ENCODE data around the gene CPB2. TPM values are rescaled to one million over a fixed set of nuclear protein-coding genes. Genes with fewer than 3 reads are reported as not detected.
A peak's percentile ranks its signal among the peaks of the same experiment; 100 is the strongest.

CPB2 gene
- total and polyA plus RNA-seq, 2 of the 8 experiments (the other 6 are each of a cell fraction or from before 2014, with no cell fraction given) = not detected

- Histone ChIP-seq H4K8ac (ENCODE audit: extremely low read depth, insufficient read depth, low read length) (no peak overlapping the region), H3K79me2 (ENCODE audit: control insufficient read depth in 1 of 2, insufficient read depth in 2 of 2, low read length in 2 of 2) (peaks cover 0 to 30% of the 10 kb centered on the region in 2 experiments; a peak in 2 of 4 replicates), H2BK20ac (ENCODE audit: low read length) (no peak overlapping the region), H3K4me3 (ENCODE audit: extremely low read depth in 1 of 4, insufficient read depth in 2 of 4, low read depth in 3 of 4, low read length in 4 of 4) (no peak overlapping the region), H2BK5ac (ENCODE audit: low read depth, low read length) (no peak overlapping the region), H3K36me3 (ENCODE audit: control insufficient read depth in 2 of 4, insufficient read depth in 4 of 4, low read length in 3 of 4) (peaks cover 0 to 2% (median 0%) of the 10 kb centered on the region in 4 experiments; a peak in 1 of 8 replicates), H3K9ac (replicated peaks in 1 of 4; ENCODE audit: extremely low read depth in 1 of 4, low read depth in 3 of 4, low read length in 3 of 4) (no peak overlapping the region; a peak in 1 of 7 replicates), H3K56ac (replicated peaks; ENCODE audit: insufficient read length, low read depth, low read length) (no peak overlapping the region), H2BK12ac (ENCODE audit: low read depth, low read length) (no peak overlapping the region), H3K14ac (ENCODE audit: insufficient read length) (no peak overlapping the region), H3K79me1 (ENCODE audit: low read depth, low read length) (peaks cover 2% of the 10 kb centered on the region; the same call in 1 of the 2 replicates), H2BK120ac (replicated peaks; ENCODE audit: low read depth, low read length) (no peak overlapping the region), H3K4ac (replicated peaks; ENCODE audit: insufficient read length, low read depth, low read length) (no peak overlapping the region), H3K4me1 (replicated peaks in 1 of 4; ENCODE audit: control insufficient read depth in 3 of 4, insufficient read depth in 4 of 4, low read length in 3 of 4) (no peaks in the 10 kb centered on the region), H3K27me3 (replicated peaks in 1 of 4; ENCODE audit: control insufficient read depth in 3 of 4, extremely low read depth in 1 of 4, insufficient read depth in 3 of 4, low read length in 3 of 4) (no peaks in the 10 kb centered on the region), H3K23ac (ENCODE audit: insufficient read length) (no peak overlapping the region), H2BK15ac (ENCODE audit: low read length) (no peak overlapping the region), H3K9me3 (ENCODE audit: insufficient read depth in 2 of 2, low read depth in 1 of 2, low read length in 1 of 2) (no peaks in the 10 kb centered on the region), H3K4me2 (ENCODE audit: insufficient read depth in 1 of 2, low read depth in 2 of 2, low read length in 2 of 2) (no peak overlapping the region), H3K18ac (ENCODE audit: extremely low read depth, low read length) (no peak overlapping the region), H4K5ac (ENCODE audit: insufficient read length, low read depth, low read length) (no peak overlapping the region), H3K27ac (ENCODE audit: low read depth, low read length) (no peak overlapping the region), H2AFZ (ENCODE audit: low read length) (no peak overlapping the region), H4K91ac (replicated peaks; ENCODE audit: insufficient read length, low read length) (no peak overlapping the region), H4K20me1 (replicated peaks in 1 of 2; ENCODE audit: control insufficient read depth in 1 of 2, insufficient read depth in 2 of 2, low read length in 2 of 2) (peaks cover 0 to 2% of the 10 kb centered on the region in 2 experiments), H3K23me2 (ENCODE audit: low read depth, low read length) (no peaks in the 10 kb centered on the region), H2AK5ac (ENCODE audit: low read depth, low read length) (no peak overlapping the region)
- 97 to 100% methylated on average over 1 to 4 of the region's 4 CpGs for WGBS, 2 experiments (ENCODE audit: extremely low coverage in 1 of 2, insufficient coverage in 1 of 2, insufficient read length in 1 of 2, insufficient replicate concordance in 2 of 2, low coverage in 1 of 2, low lambda C conversion rate in 2 of 2, missing lambda C conversion rate in 1 of 2)
- DNase-seq (ENCODE audit: low read depth in 1 of 2, low spot score in 2 of 2) (no peak), FAIRE-seq (no peak)
- POLR2A ChIA-PET (ENCODE audit: partially characterized antibody) = interaction anchor here (0.7 kb wide), 1 partner anchor 53 kb away, joined by 3 read pairs; no protein-coding TSS in a partner anchor
- CTCF ChIA-PET (ENCODE audit: partially characterized antibody) = interaction anchor here (1.0 kb wide), 1 partner anchor 217 kb away, joined by 3 read pairs; no protein-coding TSS in a partner anchor
- TF ChIP-seq CEBPB (IDR thresholded peaks at IDR 0.05; ENCODE audit: low read depth, low read length) = peak; percentile 38; the same call in 1 of the 2 replicates
These were observed 79.7 kb downstream of the CPB2 start for GRCh38 chr13:46025157-46025556.

All from H1 (cell line).